SK-N-SH treated with all-trans-retinoic acid at 6 μM for 48 hours (cell line): ENCODE measurements around the gene JPH3.

Experiments
- ATAC-seq: fragments of 200-7000 bp; cut with Tn5 transposase; 3 replicates; pipeline ENCODE4 v1.9.1; 2020; ENCODE audit warnings: mild to moderate bottlenecking, moderate library complexity
- ARNTL ChIP-seq: fragments of 450-650 bp; formaldehyde crosslinking; IDR thresholded peaks from 2 replicates; pipeline ENCODE4 v1.5.0; 2020; ENCODE audit warnings: low read depth, mild to moderate bottlenecking, moderate library complexity, borderline replicate concordance
- BACH2 ChIP-seq: fragments of 250-450 bp; sonication (Bioruptor Pico); IDR thresholded peaks from 2 replicates; pipeline ENCODE4 v1.9.0; 2021; ENCODE audit warnings: mild to moderate bottlenecking, borderline replicate concordance
- CREB5 ChIP-seq: fragments of 250-450 bp; sonication (Bioruptor Pico); IDR thresholded peaks from 2 replicates; pipeline ENCODE4 v1.5.1; 2020; ENCODE audit warnings: low read depth, mild to moderate bottlenecking, moderate library complexity
- CSDC2 ChIP-seq: fragments of 250-450 bp; sonication (Bioruptor Pico); IDR thresholded peaks from 2 replicates; pipeline ENCODE4 v1.5.0; 2020; ENCODE audit warnings: mild to moderate bottlenecking, moderate library complexity
- CSRNP3 ChIP-seq: fragments of 250-450 bp; sonication (Bioruptor Pico); IDR thresholded peaks from 2 replicates; pipeline ENCODE4 v1.5.1; 2021; ENCODE audit warnings: mild to moderate bottlenecking, moderate library complexity
- ESRRG ChIP-seq: fragments of 250-450 bp; sonication (Bioruptor Pico); IDR thresholded peaks from 2 replicates; pipeline ENCODE4 v1.6.1; 2021; ENCODE audit warnings: mild to moderate bottlenecking
- ISL1 ChIP-seq: fragments of 250-450 bp; sonication (Bioruptor Pico); IDR thresholded peaks from 2 replicates; pipeline ENCODE4 v2.1.2; 2022; ENCODE audit warnings: mild to moderate bottlenecking, moderate library complexity
- OSR1 ChIP-seq: fragments of 250-450 bp; sonication (Bioruptor Pico); IDR thresholded peaks from 2 replicates; pipeline ENCODE4 v1.8.0; 2022; ENCODE audit warnings: moderate library complexity, mild to moderate bottlenecking, inconsistent platforms
- PATZ1 ChIP-seq: fragments of 250-450 bp; sonication (Bioruptor Pico); IDR thresholded peaks from 2 replicates; pipeline ENCODE4 v1.8.0; 2020; ENCODE audit warnings: mild to moderate bottlenecking, moderate library complexity, borderline replicate concordance
- PPARA ChIP-seq: fragments of 250-450 bp; sonication (Bioruptor Pico); IDR thresholded peaks from 2 replicates; pipeline ENCODE4 v1.5.0; 2020; ENCODE audit warnings: mild to moderate bottlenecking, borderline replicate concordance
- RARB ChIP-seq: fragments of 250-450 bp; sonication (Bioruptor Pico); IDR thresholded peaks from 2 replicates; pipeline ENCODE4 v1.8.0; 2021; ENCODE audit warnings: mild to moderate bottlenecking, moderate library complexity
- SNAI2 ChIP-seq: fragments of 250-450 bp; sonication (Bioruptor Pico); IDR thresholded peaks from 2 replicates; pipeline ENCODE4 v1.5.0; 2020; ENCODE audit warnings: mild to moderate bottlenecking, moderate library complexity
- TCF4 ChIP-seq: fragments of 250-450 bp; sonication (Bioruptor Pico); IDR thresholded peaks from 2 replicates; pipeline ENCODE4 v1.8.0; 2021; ENCODE audit warnings: mild to moderate bottlenecking, moderate library complexity, borderline replicate concordance
- TOX ChIP-seq: fragments of 250-450 bp; sonication (Bioruptor Pico); IDR thresholded peaks from 2 replicates; pipeline ENCODE4 v1.8.0; 2021; ENCODE audit warnings: mild to moderate bottlenecking, moderate library complexity, borderline replicate concordance
- TSHZ2 ChIP-seq: fragments of 250-450 bp; sonication (Bioruptor Pico); IDR thresholded peaks from 2 replicates; pipeline ENCODE4 v1.5.0; 2020; ENCODE audit warnings: mild to moderate bottlenecking, moderate library complexity
- ZFP3 ChIP-seq: fragments of 250-450 bp; sonication (Bioruptor Pico); IDR thresholded peaks from 2 replicates; pipeline ENCODE4 v1.5.0; 2020; ENCODE audit warnings: mild to moderate bottlenecking, moderate library complexity
- ZFP30 ChIP-seq: fragments of 450-650 bp; formaldehyde crosslinking; IDR thresholded peaks from 2 replicates; pipeline ENCODE4 v1.5.0; 2022; ENCODE audit warnings: mild to moderate bottlenecking, moderate library complexity
- ZNF565 ChIP-seq: fragments of 450-650 bp; formaldehyde crosslinking; conservative IDR thresholded peaks from 2 replicates; pipeline ENCODE4 v1.5.0; 2020; ENCODE audit warnings: low read depth, mild to moderate bottlenecking, moderate library complexity
- ZNF70 ChIP-seq: fragments of 450-650 bp; formaldehyde crosslinking; IDR thresholded peaks from 2 replicates; pipeline ENCODE4 v1.5.0; 2020; ENCODE audit warnings: mild to moderate bottlenecking, moderate library complexity
- ZNF8 ChIP-seq: fragments of 450-650 bp; formaldehyde crosslinking; IDR thresholded peaks from 2 replicates; pipeline ENCODE4 v1.5.0; 2020; ENCODE audit warnings: mild to moderate bottlenecking, moderate library complexity

Gene JPH3

GRCh38 chr16:87593710-87594258 is 8.5 kb upstream of the JPH3 start:
- no peak for ATAC-seq
- TF ChIP-seq CSRNP3 (CRISPR knock-in tag): no peak
- TF ChIP-seq TCF4: no peak
- no peak for TF ChIP-seq SNAI2 (CRISPR knock-in tag)
- TF ChIP-seq ZNF8 (CRISPR knock-in tag): no peak
- TF ChIP-seq ESRRG (CRISPR knock-in tag): no peak
- no peak for TF ChIP-seq OSR1 (CRISPR knock-in tag)
- no peak for TF ChIP-seq ZNF70 (CRISPR knock-in tag)
- TF ChIP-seq BACH2 (CRISPR knock-in tag): no peak
- no peak for TF ChIP-seq CSDC2 (CRISPR knock-in tag)
- TF ChIP-seq ARNTL (CRISPR knock-in tag): no peak
- TF ChIP-seq TSHZ2 (CRISPR knock-in tag): no peak
- no peak for TF ChIP-seq RARB (CRISPR knock-in tag)
- TF ChIP-seq ZFP3 (CRISPR knock-in tag): no peak
- no peak for TF ChIP-seq PATZ1

- ATAC-seq: no peak
- TF ChIP-seq TSHZ2 (CRISPR knock-in tag) (no peak), CSDC2 (CRISPR knock-in tag) (no peak), CREB5 (CRISPR knock-in tag) (no peak), ZNF70 (CRISPR knock-in tag) (no peak), ARNTL (CRISPR knock-in tag) (no peak), CSRNP3 (CRISPR knock-in tag) (no peak), ZNF8 (CRISPR knock-in tag) (no peak), PATZ1 (no peak), ZFP3 (CRISPR knock-in tag) (no peak), SNAI2 (CRISPR knock-in tag) (no peak), ESRRG (CRISPR knock-in tag) (no peak), PPARA (CRISPR knock-in tag) (no peak), TCF4 (no peak), OSR1 (CRISPR knock-in tag) (no peak), ZFP30 (CRISPR knock-in tag) (no peak), ZNF565 (CRISPR knock-in tag) (no peak), TOX (CRISPR knock-in tag) (no peak), RARB (CRISPR knock-in tag) (no peak), BACH2 (CRISPR knock-in tag) (no peak), ISL1 (CRISPR knock-in tag) (no peak)
Observed at GRCh38 chr16:87595712-87596111, 6.6 kb upstream of the JPH3 start.
